Measurements from ENCODE around the gene AGXT. TPM values are rescaled to one million over a fixed set of nuclear protein-coding genes. Genes with fewer than 3 reads are reported as not detected.

AGXT gene
- total RNA-seq, 1 donor from 2014 or later, result not detected

DNA sequence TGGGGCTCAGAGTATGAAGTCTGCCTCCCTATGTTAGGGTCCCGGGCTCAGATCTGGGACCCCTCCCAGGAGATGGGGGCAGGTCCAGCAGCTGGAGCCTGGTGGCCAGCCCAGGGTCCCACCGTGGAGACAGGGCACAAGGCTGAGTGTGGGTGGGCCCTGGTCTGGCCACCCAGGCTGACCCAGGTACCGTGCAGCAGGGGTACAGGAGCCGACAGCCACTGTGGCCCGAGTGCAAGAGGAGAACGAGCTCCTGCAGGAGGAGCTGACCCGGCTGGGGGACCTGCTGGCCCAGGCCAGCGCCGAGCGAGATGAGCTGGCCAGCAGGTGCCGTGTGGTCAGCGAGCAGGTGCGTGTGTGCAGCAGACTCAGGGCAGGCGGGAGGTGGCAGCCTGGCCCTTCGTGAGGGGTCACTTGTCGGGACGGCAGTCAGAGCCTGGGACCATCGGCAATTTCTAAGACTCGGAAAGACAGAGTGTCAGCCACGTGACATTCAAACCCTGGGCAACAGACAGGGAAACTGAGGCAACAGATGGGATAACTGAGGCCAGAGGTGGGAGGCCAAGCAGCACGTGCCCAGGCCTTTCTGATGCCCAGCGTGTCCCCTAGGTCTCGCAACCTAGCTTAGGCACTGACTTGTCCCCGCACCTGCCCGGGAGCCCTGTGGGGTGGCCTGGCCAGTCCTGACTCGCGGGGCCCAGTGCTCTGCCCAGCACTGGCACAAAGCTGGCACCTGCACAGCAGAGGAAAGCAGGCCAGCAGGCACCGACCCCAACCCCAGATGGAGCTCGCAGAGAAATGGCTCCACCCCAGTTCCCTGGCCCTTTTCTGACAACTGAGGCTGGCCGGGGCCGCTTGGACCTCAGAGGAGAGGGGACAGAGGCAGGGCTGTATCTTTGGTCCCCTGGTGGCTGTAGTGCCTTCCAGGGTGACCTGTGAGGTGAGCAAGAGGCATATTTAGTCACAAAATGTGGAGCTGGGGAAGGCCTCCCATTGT is 51.5 kb downstream of the AGXT start:
- intact Hi-C loops (cut with DNase I), result loop anchor here (5.0 kb wide), 1 partner anchor 72 kb away; no protein-coding TSS in a partner anchor
- peaks cover 2 to 10% of the 10 kb centered on the region in 2 donors for H3K4me1 ChIP-seq
- H3K9me3 ChIP-seq, result no peaks in the 10 kb centered on the region
- no peaks in the 10 kb centered on the region for H3K36me3 ChIP-seq
- H3K27me3 ChIP-seq, result no peaks in the 10 kb centered on the region
- DNase-seq (ENCODE audit: low spot score in 2 of 2), result peak in 1 of 2 donors; percentile 60
- H3K4me3 ChIP-seq, result no peak overlapping the region
- TF ChIP-seq, protein P1, sequence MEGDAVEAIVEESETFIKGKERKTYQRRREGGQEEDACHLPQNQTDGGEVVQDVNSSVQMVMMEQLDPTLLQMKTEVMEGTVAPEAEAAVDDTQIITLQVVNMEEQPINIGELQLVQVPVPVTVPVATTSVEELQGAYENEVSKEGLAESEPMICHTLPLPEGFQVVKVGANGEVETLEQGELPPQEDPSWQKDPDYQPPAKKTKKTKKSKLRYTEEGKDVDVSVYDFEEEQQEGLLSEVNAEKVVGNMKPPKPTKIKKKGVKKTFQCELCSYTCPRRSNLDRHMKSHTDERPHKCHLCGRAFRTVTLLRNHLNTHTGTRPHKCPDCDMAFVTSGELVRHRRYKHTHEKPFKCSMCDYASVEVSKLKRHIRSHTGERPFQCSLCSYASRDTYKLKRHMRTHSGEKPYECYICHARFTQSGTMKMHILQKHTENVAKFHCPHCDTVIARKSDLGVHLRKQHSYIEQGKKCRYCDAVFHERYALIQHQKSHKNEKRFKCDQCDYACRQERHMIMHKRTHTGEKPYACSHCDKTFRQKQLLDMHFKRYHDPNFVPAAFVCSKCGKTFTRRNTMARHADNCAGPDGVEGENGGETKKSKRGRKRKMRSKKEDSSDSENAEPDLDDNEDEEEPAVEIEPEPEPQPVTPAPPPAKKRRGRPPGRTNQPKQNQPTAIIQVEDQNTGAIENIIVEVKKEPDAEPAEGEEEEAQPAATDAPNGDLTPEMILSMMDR (IDR thresholded peaks at IDR 0.05), result no peak
- H3K27ac ChIP-seq, result peak overlapping the region in 1 of 2 donors; percentile 63

DNA sequence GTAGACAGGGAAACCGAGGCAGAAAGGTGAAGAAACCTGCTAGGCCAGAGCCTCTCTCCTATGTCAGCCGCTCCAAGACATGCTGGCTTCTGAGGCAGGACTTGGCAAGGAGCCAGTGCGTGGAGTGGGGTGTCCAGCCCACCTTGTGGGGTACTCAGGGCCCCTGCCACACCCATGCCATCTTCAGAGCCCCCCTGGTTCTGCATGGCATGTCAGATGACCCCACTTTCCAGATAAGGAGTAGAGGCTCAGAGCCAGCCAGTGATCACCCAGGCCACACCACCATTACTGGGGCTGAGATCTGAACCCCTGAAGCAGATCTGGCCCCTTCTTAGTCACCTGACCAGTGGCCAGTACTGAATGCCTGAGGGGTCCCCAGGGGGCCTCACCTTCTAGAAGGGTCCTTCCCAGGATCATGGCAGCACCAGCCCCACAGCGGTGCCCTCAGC is 52.2 kb downstream of the AGXT start:
- TF ChIP-seq, protein P1 (IDR thresholded peaks at IDR 0.05), result no peak
- H3K27ac ChIP-seq, result peak overlapping the region; percentile 56 to 63
- DNase-seq (ENCODE audit: low spot score in 2 of 2), result peak in 1 of 2 donors; percentile 59
- H3K36me3 ChIP-seq, result no peaks in the 10 kb centered on the region
- peaks cover 2 to 9% of the 10 kb centered on the region in 2 donors for H3K4me1 ChIP-seq
- intact Hi-C loops (cut with DNase I), result no loop called here
- H3K9me3 ChIP-seq, result no peaks in the 10 kb centered on the region
- H3K4me3 ChIP-seq, result no peak overlapping the region
- no peaks in the 10 kb centered on the region for H3K27me3 ChIP-seq

DNA sequence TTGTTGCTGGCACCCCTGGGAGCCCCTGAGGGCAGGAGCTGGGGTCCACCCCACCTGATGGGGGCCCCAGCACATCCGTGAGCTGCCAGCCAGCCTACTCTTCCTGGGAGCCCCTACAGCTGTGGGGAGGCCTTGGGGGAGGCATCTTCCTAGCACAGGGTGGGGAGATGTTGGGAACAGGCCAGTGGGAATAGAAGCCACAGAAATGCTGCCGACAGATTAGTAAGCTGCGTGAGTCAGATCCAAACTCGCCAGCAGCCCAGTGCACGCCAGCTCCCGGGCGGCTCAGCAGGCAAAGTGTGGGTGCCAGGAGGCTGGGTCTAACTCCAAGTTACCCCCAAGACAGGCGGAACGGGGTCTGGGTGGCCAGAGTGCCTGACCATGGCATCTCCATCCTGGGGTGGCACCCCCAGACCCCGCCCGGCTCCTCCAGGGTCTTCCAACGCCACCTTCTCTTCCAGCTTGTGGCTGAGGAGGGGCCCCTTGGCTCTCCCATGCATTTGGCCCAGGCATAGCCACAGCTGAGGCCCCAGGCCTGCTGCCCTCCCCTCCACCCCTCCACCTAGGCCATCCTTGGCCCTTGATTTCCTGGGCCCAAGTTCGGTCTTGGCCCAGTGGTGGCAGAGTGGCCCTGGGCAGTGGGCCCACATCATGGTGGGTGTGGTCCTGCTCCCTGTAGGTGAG is 52.8 kb downstream of the AGXT start:
- H3K4me1 ChIP-seq, result peaks cover 2 to 5% of the 10 kb centered on the region in 2 donors
- H3K9me3 ChIP-seq, result no peaks in the 10 kb centered on the region
- intact Hi-C loops (cut with DNase I), result no loop called here
- H3K27me3 ChIP-seq, result no peaks in the 10 kb centered on the region
- no peak overlapping the region for H3K4me3 ChIP-seq
- H3K36me3 ChIP-seq, result no peaks in the 10 kb centered on the region
- peak overlapping the region; percentile 56 to 63 for H3K27ac ChIP-seq
- DNase-seq (ENCODE audit: low spot score in 2 of 2), result peak; percentile 43 to 86
- TF ChIP-seq, protein P1 (IDR thresholded peaks at IDR 0.05), result no peak

DNA sequence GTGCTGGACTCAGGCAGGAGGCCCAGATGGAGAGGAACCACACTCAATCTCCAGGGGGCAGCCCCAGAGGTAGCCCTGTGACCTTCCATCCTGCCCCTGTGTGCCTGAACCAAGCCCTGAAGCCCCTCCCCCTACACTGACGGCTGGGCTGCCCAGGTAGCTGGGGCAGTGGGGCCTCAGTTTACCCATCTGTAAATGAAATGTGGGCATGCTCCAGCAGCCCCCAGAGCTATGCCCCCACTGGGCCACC is 53.3 kb downstream of the AGXT start:
- Histone ChIP-seq H3K9me3 (no peaks in the 10 kb centered on the region), H3K36me3 (no peaks in the 10 kb centered on the region), H3K27me3 (no peaks in the 10 kb centered on the region), H3K4me1 (peaks cover 0 to 5% of the 10 kb centered on the region in 2 donors), H3K4me3 (no peak overlapping the region), H3K27ac (peak overlapping the region in 1 of 2 donors; percentile 56)
- TF ChIP-seq, protein P1 (IDR thresholded peaks at IDR 0.05), result no peak
- DNase-seq (ENCODE audit: low spot score in 2 of 2), result no peak
- intact Hi-C loops (cut with DNase I), result no loop called here

DNA sequence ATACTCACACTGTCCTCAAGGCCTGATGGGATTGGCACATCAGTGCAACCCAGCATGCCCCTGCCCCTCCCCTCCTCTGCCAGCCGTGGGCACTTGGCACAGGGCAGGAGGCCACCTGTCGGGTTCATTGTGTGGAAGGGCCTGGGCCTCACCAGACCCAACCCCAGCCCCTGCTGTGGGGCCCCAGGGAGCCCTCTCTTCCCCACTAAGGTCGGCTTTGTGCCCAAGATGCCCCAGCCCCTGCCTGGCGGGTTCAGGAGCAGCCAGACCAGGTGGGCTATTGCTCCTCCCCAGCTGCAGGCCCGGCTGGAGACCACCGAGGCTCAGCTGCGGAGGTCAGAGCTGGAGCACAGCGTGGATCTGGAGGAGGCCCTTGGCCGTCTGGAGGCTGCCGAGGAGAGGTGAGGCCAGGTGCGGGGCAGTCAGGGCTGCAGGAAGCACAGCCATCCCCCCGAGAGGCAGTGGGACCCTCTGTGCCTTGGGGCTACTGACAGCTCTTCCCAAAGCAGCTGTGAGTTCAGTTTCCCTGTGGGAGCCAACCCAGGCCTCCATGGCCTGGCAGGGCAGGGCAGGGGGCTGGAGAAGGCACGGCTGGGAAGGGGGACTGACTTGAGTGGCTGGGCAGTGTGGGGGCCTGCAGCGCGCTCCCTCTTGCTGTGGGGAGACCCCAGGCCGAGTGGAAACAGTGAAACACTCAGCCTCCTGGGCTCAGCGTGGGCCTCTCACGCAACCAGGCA is 53.8 kb downstream of the AGXT start:
- DNase-seq (ENCODE audit: low spot score in 2 of 2), result peak in 1 of 2 donors; percentile 60
- Histone ChIP-seq H3K27me3 (no peaks in the 10 kb centered on the region), H3K4me3 (no peak overlapping the region), H3K36me3 (no peaks in the 10 kb centered on the region), H3K27ac (no peak overlapping the region), H3K9me3 (no peaks in the 10 kb centered on the region), H3K4me1 (peaks cover 0 to 5% of the 10 kb centered on the region in 2 donors)
- intact Hi-C loops (cut with DNase I), result no loop called here
- TF ChIP-seq, protein P1 (IDR thresholded peaks at IDR 0.05), result no peak

Data from ascending aorta (tissue), 2 donors.